Amniotic stem cell (primary cell): Measurements from ENCODE around the gene PRSS48.
"Not testable (repeated sequence)": the region's sequence is repeated elsewhere in the genome, so short reads cannot be mapped to it uniquely, and the experiment has no call there.

Source experiments
- DNase-seq: peaks from one replicate; lab custom pipeline; 2025; lab: John Stamatoyannopoulos, UW

PRSS48 gene, protein sequence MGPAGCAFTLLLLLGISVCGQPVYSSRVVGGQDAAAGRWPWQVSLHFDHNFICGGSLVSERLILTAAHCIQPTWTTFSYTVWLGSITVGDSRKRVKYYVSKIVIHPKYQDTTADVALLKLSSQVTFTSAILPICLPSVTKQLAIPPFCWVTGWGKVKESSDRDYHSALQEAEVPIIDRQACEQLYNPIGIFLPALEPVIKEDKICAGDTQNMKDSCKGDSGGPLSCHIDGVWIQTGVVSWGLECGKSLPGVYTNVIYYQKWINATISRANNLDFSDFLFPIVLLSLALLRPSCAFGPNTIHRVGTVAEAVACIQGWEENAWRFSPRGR

DNA sequence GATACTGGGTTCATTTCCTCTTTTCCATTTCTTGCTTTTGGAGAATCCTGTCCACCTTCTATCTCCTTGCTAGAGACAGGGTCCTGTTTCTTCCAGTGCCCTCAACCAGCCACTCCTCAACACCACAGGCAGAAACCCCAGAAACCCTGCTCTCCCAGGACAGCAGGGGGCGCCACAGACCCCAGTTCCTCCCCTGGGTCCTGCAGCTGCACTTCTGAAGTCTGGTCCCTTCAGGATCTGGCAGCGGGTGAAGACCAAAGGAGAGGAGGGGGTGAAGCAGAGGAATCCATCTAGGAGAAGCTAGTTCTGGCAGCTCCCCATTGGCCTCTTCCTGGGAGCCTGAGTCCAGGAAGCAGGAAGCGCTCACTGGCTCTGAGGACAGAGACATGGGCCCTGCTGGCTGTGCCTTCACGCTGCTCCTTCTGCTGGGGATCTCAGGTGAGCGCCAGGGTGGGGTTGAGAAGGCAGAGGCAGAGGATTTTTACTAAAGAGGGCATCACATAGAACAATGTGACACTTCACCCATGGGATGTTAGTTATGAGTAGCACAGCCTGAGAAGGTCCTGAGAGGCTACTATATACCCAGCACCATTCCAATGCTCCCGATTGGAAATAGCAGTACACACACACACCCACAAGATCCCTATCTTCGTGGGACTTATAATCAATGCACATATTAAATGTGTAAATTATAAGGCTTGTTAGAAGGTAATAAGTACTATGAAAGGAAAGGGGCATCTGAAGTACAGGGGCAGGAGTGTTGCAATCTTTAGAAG lies at the start of gene PRSS48:
PRSS48 (plus strand) TSS at position 375 of the 776 bp plus-strand sequence; CDS start at position 387, 12 bp downstream.
- DNase-seq = peak; percentile 6

DNA sequence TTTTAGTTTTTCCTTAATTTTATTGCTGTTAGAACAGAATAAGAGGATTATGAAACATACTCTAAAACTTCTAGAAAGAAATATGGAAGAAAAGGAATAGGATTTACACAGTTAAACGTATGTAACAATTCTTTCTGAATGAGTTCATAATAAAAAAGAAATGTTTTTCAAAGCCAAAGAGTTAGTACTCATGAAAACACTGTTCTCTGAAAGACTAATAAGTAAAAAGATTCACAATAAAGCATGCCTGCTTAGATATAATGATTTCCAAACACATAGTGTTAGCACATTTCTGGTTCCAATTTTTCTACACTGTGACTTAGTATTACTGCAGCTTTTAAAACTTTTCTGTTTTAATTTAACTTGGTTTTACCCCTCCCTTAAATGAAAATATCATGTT lies 49.8 kb upstream of the PRSS48 start:
- no peak for DNase-seq

DNA sequence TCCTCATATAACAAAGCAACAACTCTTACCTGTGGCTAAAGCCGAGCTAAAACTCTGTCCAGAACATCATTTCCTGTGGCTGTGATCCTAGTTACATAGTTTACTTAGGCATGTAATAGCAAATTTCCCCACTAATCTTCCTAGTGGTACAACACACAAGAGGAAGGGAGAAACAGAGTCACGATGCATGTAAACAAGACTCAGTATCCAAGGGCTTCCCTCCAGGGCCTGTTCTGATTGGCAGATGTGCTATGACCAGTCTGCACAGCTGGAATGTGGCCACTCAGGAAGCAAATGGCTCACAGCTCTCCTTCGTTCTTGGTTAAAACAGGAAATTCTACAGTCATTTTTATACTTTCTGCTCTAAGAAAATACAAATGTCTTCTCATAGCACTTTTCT lies 49.2 kb upstream of the PRSS48 start:
- peak; percentile 62 for DNase-seq

DNA sequence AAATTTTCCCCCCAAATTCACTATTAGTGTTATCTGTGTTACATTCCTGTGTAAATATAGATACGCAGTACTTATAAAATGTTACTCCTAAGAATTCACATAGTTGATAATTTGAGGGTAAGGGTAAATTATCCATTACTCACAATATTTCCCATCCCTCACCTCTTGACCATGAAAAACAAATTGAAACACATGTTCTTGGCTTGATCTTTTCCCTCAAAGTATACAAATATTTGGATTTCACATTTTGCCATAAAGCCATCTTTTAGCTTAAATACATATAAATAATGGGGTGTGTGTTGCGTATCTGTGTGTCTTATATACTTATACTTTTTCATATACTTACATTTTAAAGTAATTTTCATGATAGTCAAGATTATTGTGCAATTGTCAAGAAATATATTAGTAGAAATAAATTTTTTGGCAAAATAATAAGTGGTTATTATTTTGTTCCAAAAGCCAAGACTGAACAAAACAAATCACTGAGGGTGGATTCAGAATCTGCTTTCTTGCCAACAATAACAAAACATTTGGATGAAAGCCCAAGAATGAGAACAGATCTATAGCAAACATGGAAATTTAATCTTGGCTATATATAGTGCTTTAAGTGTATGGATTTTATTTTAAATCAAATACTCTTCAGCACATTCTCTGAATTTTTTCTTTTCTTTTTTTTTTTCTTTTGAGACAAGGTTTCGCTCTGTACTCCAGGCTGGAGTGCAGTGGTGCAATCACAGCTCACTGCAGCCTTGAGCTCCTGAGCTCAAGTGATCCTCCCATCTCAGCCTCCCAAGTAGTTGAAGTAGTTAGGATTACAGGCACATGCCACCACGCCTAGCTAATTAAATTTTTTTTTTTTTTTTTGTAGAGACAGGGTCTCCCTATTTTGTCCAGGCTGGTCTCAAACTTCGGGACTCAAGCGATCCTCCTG lies 48.5 kb upstream of the PRSS48 start:
- no peak for DNase-seq

DNA sequence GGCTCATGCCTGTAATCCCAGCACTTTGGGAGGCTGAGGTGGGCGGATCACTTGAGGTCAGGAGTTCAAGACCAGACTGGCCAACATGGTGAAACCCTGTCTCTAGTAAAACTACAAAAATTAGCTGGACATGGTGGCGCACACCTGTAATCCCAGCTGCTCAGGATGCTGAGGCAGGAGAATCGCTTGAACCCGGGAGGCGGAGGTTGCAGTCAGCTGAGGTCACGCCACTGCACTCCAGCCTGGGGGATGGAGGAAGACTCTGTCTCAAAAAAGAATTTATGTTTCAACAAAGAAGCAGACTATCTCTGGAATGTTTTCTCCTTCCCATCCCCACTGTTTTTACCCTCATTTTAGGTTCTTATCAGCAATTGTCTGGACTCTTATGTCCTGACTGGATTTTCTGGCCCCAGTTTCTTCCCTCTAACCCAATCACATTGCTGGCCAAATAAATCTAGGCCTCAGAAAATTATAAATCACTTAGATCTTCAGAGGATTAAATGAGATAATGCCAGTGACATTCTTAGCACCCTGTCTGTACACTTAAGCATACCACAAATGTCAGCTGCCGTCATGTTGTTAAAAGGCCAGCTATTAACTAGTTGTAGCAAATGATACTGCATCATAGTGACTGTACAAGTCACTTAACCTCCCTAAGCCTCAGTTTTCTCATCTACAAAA lies 44.9 kb upstream of the PRSS48 start:
- no peak for DNase-seq

DNA sequence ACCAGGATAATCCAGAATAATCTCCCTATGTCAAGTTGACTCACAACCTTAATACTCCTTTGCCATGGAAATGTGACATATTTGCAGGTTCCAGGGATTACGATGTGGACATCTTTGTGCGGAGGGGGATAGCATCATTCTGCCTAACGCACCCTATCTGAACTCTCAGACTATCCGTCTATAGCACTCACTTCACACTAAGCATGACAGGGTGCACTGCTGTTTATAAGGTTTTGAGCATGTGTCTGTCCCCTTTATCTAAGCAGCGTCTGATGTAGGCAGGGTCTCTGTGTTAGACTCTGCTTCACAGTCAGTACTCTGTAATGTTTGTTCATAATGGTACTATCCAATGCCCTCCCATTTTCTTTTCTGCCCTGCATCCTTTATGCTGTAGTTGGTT lies 43.4 kb upstream of the PRSS48 start:
- DNase-seq = no peak

DNA sequence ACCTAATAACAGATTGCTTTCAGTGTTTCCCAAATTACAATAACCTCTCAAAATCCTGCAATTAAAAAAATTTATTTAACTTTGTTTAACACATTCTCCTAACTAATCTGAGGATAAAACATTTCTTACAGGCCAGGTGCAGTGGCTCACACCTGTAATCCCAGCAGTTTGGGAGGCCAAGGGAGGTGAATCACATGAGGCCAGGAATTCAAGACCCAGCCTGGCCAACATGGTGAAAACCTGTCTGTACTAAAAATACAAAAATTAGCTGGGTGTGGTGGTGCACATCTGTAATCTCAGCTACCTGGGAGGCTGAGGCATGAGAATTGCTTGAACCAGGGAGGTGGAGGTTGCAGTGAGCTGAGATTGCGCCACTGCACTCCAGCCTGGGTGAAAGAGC lies 41.6 kb upstream of the PRSS48 start:
- DNase-seq = not testable (repeated sequence)

DNA sequence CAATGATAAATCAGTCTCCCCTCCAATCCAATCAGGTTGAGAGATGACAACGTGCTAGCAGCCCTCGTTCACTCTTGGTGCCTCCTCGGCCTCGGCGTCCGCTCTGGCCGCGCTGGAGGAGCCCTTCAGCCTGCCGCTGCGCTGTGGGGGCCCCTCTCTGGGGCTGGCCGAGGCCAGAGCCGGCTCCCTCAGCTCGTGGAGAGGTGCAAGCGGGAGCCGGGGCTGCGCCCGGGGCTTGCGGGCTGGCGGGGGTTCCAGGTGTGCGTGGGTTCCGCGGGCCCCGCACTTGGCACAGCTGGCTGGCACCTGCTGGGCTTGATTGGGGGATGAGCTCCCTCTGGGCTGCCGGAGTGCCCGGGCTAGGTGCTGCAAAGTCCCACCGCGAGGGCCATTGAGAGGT lies 40.9 kb upstream of the PRSS48 start:
- DNase-seq = no peak

DNA sequence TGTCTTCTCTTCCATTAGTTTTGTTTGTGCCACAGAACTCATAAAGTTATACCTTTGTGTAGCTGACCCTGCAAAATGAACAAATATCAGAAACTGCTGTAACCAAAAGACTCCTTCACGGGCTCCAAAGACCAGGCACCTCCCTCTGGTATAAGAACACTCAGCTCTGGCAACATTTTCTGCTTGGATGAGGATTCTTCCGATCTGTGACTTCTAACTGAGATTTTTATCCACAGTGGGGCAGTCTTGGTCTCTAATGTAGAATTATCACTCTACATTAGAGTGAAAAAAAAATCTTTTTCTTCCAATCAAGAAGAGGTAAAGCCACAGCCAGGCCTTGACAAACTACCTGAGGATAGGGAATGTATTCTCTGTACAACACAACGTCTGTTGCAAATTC lies 38.5 kb upstream of the PRSS48 start:
- no peak for DNase-seq

DNA sequence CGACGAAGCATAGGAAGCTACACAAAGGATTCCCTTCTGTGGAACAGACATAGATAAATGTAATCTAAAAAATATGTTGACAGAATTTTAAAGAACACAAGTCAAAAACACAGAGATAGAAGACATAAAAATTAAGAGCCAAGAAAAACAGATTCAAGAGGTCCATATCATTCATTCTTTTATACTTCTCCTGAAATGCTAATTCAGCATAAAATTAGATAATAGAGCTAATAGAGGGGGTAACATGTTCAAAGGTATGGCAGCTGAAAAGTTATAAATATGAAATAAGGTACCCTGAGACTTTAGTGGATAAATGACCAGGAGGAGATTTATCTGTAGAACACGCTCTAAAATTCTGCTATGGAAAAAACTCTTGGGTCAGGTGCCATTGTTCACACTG lies 37.4 kb upstream of the PRSS48 start:
- no peak for DNase-seq

DNA sequence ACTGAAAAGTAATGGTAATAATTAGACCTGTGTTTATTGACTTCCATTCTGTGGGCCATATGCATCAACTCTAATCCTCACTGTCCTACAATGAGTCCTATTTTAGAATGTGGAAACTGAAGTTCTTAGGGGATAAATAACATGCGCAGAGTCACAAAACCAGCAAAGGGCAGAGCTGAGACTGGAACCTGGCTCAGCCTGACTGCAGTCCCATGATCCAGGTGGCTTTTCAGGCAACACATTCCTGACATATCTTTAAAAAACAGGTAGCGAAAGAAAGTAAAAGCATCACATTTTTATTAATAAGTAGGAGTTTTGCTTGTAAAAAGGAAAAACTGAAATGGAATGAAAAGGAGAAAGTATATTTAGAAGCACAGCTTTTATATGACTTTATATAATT lies 34.7 kb upstream of the PRSS48 start:
- DNase-seq = no peak

DNA sequence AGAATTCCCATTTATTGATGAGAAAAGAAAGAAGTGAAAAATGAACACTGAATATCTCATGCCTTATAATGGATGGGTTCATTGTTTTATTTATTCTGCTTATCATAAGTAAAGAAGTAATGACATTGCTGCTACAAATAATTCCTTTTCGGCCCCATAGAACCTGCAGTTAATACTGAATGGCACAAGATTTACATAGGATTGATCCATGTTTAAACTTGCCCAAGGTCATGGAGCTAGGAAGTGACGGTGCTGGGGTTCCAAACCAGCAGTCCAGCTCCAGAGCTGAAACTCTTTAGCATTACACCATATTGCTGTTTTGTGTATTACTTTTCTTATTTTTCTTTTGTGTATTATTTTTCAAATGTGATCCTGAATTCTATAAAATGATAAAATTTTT lies 30.2 kb upstream of the PRSS48 start:
- DNase-seq = no peak

DNA sequence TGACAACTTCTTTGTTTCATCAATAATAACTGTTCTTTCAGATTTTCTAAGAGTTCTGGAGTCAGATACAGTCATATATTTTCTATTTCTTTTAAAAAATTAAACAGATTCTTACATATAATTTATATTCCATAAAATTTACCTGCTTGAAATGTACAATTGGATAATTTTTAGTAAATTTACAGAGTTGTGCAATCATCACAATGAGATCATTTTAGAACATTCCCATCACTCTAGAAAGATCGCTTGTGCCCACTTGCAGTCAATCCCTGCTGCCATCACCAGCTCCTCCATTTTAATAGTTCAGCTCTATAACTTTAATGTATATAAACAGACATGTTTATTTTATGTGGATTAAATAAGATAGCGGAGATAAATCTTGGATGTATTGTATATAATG lies 29.6 kb upstream of the PRSS48 start:
- DNase-seq = no peak

DNA sequence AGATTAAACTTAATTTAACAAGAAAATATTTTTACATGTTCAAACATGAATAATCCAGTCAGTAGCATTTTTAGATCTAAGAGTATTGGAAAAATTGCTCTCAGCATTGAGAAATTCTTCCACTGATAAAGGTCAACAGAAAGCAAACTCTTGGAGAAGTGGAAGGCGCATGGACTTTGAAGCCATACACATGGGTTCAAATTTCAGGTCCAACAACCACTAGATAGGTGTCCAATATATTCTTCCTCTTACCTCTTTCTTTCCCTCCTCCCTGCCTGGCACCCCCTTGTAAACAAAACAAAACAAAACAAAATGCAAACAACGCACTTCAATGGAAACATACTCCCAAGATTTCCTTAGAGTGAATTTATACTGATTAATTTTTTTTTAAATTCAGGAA lies 28.4 kb upstream of the PRSS48 start:
- no peak for DNase-seq

DNA sequence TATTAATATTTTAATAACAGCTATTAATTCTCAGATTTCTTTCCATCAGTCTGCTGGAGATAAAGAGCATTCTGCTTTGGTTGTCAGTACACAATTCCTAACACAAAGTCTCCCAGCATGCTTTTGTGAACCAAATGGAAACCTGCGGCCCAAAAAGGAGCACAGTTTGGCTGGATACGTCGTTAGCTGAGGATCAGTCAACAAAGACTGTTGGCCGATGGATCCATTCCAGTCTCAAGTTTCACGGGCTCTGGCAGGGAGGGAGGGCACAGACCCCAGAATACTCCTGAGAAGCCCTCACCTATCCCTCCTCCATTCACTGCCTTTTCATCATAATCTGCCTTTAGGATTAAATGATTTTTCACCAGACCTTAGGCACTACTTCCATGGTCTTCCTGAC lies 26.3 kb upstream of the PRSS48 start:
- DNase-seq = no peak

DNA sequence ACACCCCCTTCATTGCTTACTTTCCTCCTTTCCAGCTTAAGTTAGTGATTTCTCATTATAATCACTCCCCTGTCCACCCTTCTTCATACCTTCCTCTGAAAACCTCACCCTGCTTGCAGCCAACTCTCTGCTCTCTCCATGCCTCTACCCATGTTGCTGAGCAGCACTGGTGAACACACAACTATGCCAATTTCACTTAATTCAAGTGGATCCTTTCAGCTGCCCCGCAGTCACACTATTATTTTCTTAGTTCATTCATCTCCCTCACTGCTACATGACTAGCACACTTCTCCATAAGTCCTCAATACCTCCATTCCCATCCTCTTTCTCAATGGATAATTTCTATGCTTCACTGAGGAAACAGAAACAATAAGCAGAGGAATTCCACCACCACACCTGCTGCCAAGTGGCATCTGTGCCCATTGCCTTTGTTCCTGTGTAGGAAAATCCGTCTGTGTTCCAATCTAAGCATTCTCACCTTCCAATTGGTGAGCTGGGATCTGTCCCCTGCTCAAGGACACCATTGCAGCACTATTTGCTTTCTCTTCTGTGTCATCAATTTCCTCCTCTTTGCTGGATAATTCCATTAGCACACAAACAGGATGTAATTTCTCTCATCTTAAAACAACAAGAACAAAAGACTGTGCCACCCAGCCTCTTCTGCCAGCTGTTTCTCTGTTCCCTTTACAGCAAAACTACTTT lies 25.2 kb upstream of the PRSS48 start:
- no peak for DNase-seq

DNA sequence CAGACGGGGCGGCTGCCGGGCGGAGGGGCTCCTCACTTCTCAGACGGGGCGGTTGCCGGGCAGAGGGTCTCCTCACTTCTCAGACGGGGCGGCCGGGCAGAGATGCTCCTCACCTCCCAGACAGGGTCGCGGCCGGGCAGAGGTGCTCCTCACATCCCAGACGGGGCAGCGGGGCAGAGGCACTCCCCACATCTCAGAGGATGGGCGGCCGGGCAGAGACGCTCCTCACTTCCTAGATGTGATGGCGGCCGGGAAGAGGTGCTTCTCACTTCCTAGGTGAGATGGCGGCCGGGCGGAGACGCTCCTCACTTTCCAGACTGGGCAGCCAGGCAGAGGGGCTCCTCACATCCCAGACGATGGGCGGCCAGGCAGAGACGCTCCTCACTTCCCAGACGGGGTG lies 21.7 kb upstream of the PRSS48 start:
- DNase-seq = not testable (repeated sequence)

DNA sequence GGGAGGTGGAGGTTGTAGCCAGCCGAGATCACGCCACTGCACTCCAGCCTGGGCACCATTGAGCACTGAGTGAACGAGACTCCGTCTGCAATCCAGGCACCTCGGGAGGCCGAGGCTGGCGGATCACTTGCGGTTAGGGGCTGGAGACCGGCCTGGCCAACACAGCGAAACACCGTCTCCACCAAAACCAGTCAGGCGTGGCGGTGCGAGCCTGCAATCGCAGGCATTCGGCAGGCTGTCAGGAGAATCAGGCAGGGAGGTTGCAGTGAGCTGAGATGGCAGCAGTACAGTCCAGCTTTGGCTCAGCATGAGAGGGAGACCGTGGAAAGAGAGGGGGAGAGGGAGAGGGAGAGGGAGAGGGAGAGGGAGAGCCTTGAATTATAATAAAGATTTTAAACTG lies 21.3 kb upstream of the PRSS48 start:
- not testable (repeated sequence) for DNase-seq

DNA sequence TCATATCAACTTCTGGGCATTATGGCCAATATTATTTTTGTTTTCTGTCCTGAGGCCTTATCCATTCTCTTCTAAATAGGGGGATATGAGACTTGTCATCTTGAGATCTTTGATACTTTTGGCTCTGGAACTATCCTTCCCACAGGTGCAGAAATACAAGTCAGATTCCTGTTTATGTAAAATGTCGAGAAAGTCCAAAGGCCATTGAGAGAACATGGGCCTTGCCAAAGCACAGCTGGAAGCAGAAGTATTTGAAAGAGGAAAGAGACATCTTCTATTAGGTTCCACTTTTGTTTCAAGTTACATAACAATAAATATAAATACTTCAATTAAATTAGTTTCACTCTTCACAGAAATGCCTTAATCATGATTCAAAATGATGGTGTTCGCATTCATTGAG lies 20.8 kb upstream of the PRSS48 start:
- DNase-seq = no peak

DNA sequence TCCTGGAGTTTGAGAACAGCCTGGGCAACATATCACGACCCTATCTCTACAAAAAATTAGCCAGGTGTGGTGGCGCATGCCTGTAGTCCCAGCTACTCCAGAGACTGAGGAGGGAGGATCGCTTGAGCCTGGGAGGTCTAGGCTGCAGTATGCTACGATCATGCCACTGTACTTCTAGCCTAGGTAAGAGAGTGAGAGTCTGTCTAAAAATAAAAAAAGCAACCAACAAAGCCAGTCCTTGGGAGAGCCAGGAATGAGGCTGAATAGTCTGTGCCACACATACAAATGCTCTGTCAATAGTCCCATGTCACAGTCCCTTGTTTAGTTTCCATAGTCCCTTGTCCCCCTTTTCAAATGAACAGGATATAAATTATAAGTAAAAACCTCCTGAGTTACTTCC lies 19.3 kb upstream of the PRSS48 start:
- no peak for DNase-seq

DNA sequence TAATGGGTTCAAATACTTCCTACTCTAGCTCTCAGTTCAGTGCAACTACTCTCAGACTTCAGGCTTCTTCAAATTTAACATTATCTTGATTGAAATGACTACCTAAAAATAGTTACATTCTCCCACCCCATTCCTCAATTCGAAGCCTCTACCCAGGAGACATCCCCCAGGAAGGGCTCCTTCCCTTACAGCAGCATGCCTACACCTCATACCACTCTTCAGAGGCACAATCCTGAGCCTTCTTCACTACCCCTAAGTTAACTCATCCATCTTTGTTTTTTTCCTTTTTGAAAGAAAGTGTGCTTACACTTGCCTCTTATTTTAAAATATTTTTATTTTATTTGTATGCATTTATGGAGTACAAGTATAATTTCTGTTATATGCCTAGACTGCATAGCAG lies 17.2 kb upstream of the PRSS48 start:
- DNase-seq = no peak
